GM23338 (cell line): ENCODE measurements around the gene OLFML2B. TPM values are rescaled to one million over a fixed set of nuclear protein-coding genes. Genes with fewer than 3 reads are reported as not detected.

Source experiments
- ATAC-seq: fragments of 200-7000 bp; cut with Tn5 transposase; 3 replicates; pipeline ENCODE4 v1.9.1; 2020
- DNase-seq: peaks from one replicate; pipeline ENCODE4 v3.0.0-alpha.2; 2015; ENCODE audit warnings: low spot score
- H2AFZ ChIP-seq: fragments of 200-600 bp; sonication (generic); 2 replicates; pipeline ENCODE4 v1.8.0; 2016; ENCODE audit warnings: antibody characterized with exemption, mild to moderate bottlenecking, moderate library complexity
- H3F3A ChIP-seq: fragments of 200-600 bp; sonication (generic); replicated peaks from 2 replicates; pipeline ENCODE4 v1.8.0; 2017; ENCODE audit warnings: antibody characterized with exemption, mixed run types, low read depth
- H3K27ac ChIP-seq: fragments of 200-600 bp; sonication (generic); 2 replicates; pipeline ENCODE4 v1.6.1; 2016; ENCODE audit warnings: low read depth
- H3K27me3 ChIP-seq: fragments of 200-600 bp; sonication (generic); 2 replicates; pipeline ENCODE4 v1.8.0; 2016; ENCODE audit warnings: mild to moderate bottlenecking, mixed run types, moderate library complexity; ENCODE audit not compliant: insufficient read depth
- H3K36me3 ChIP-seq: fragments of 200-600 bp; sonication (generic); 2 replicates; pipeline ENCODE4 v1.8.0; 2016; ENCODE audit warnings: mild to moderate bottlenecking; ENCODE audit not compliant: insufficient read depth
- H3K4me1 ChIP-seq: fragments of 200-600 bp; sonication (generic); 2 replicates; pipeline ENCODE4 v1.8.0; 2016; ENCODE audit warnings: mild to moderate bottlenecking, moderate library complexity; ENCODE audit not compliant: insufficient read depth
- H3K4me2 ChIP-seq: fragments of 200-600 bp; sonication (generic); 2 replicates; pipeline ENCODE4 v1.7.1; 2017; ENCODE audit warnings: mixed run types
- H3K4me3 ChIP-seq: fragments of 200-600 bp; sonication (generic); 2 replicates; pipeline ENCODE4 v1.6.1; 2016; ENCODE audit warnings: mixed run types
- H3K79me2 ChIP-seq: fragments of 200-600 bp; sonication (generic); replicated peaks from 2 replicates; pipeline ENCODE4 v1.8.0; 2017; ENCODE audit warnings: mild to moderate bottlenecking; ENCODE audit not compliant: insufficient read depth
- H3K9me2 ChIP-seq: fragments of 200-600 bp; sonication (generic); 2 replicates; pipeline ENCODE4 v1.8.0; 2017; ENCODE audit not compliant: insufficient read depth
- H4K20me1 ChIP-seq: fragments of 200-600 bp; sonication (generic); replicated peaks from 2 replicates; pipeline ENCODE4 v1.8.0; 2017; ENCODE audit warnings: mild to moderate bottlenecking; ENCODE audit not compliant: insufficient read depth
- H3K27ac Mint-ChIP-seq: 2 replicates; pipeline ENCODE4 v1.8.0; 2020; ENCODE audit warnings: inconsistent platforms, mild to moderate bottlenecking, moderate library complexity, mixed read lengths
- H3K27me3 Mint-ChIP-seq: 3 replicates; pipeline ENCODE4 v1.8.0; 2022; ENCODE audit warnings: low read depth, mild to moderate bottlenecking, moderate library complexity, mixed read lengths, inconsistent platforms; ENCODE audit not compliant: insufficient read depth, poor library complexity
- H3K36me3 Mint-ChIP-seq: 3 replicates; pipeline ENCODE4 v1.8.0; 2021; ENCODE audit warnings: low read depth, mild to moderate bottlenecking, inconsistent platforms, moderate library complexity, mixed read lengths
- H3K4me1 Mint-ChIP-seq: 3 replicates; pipeline ENCODE4 v1.8.0; 2020; ENCODE audit warnings: mild to moderate bottlenecking, inconsistent platforms, mixed read lengths
- H3K4me3 Mint-ChIP-seq: 3 replicates; pipeline ENCODE4 v1.8.0; 2021; ENCODE audit warnings: moderate library complexity, mild to moderate bottlenecking, inconsistent platforms, mixed read lengths
- H3K9me3 Mint-ChIP-seq: 3 replicates; pipeline ENCODE4 v1.8.0; 2020; ENCODE audit warnings: moderate library complexity, mild to moderate bottlenecking, inconsistent platforms, mixed read lengths
- CREB1 ChIP-seq: fragments of 250-450 bp; sonication (Bioruptor Pico); IDR thresholded peaks from 2 replicates; pipeline ENCODE4 v1.5.0; 2020; ENCODE audit warnings: low read depth, mild to moderate bottlenecking, moderate library complexity
- CTCF ChIP-seq, 2 experiments: fragments of 200-600 bp in 1 of 2; sonication (generic) in 1 of 2; conservative IDR thresholded peaks; 2 replicates each; pipeline versions ENCODE4 v1.5.1 to v1.6.1; 2016 to 2017; ENCODE audit warnings: antibody characterized with exemption in 2 of 2, low read depth in 2 of 2, mild to moderate bottlenecking in 2 of 2, moderate library complexity in 1 of 2
- ETS1 ChIP-seq: IDR thresholded peaks from 2 replicates; pipeline ENCODE4 v1.6.1; 2016; ENCODE audit warnings: antibody characterized with exemption
- EZH2 ChIP-seq: fragments of 200-600 bp; sonication (generic); IDR thresholded peaks from one replicate; pipeline ENCODE4 v1.8.0; 2017; ENCODE audit warnings: antibody characterized with exemption, mild to moderate bottlenecking, low read depth; ENCODE audit not compliant: unreplicated experiment
- EZH2phosphoT487 ChIP-seq: fragments of 200-600 bp; sonication (generic); IDR thresholded peaks from one replicate; pipeline ENCODE4 v1.8.1; 2018; ENCODE audit warnings: antibody characterized with exemption; ENCODE audit not compliant: unreplicated experiment
- JUNB ChIP-seq: IDR thresholded peaks from one replicate; pipeline ENCODE4 v1.6.1; 2016; ENCODE audit warnings: antibody characterized with exemption; ENCODE audit not compliant: unreplicated experiment
- NANOG ChIP-seq: IDR thresholded peaks from 2 replicates; pipeline ENCODE4 v1.6.1; 2016; ENCODE audit warnings: antibody characterized with exemption, borderline replicate concordance
- REST ChIP-seq: IDR thresholded peaks from one replicate; pipeline ENCODE4 v1.6.1; 2018; ENCODE audit warnings: antibody characterized with exemption; ENCODE audit not compliant: unreplicated experiment
- ZNF114 ChIP-seq: fragments of 250-450 bp; sonication (Bioruptor Pico); IDR thresholded peaks from 2 replicates; pipeline ENCODE4 v1.5.0; 2020; ENCODE audit warnings: mild to moderate bottlenecking, moderate library complexity
- ZNF331 ChIP-seq: fragments of 250-450 bp; sonication (Bioruptor Pico); IDR thresholded peaks from 2 replicates; pipeline ENCODE4 v1.5.0; 2020; ENCODE audit warnings: low read depth, mild to moderate bottlenecking, moderate library complexity
- polyA plus RNA-seq: library from polyadenylated mRNA; unstranded; fragments of >200 nt; fragmentation: Nextera tagmentation; extraction: Ambion mirVana; gene quantifications from 2 replicates; pipeline ENCODE4 v1.2.1, GENCODE V29; 2016
- total RNA-seq: library from RNA; depleted of rRNA; stranded (reverse); fragments of >200 nt; shearing (Covaris generic); gene quantifications from 2 replicates; pipeline ENCODE4 v1.2.3, GENCODE V29; 2014
- TF ChIP-seq, protein P1 (sequence below): fragments of 250-450 bp; sonication (Bioruptor Pico); IDR thresholded peaks from 2 replicates; pipeline ENCODE4 v1.5.0; 2020; ENCODE audit warnings: mild to moderate bottlenecking, moderate library complexity

The OLFML2B gene
- total and polyA plus RNA-seq, 2 experiments from 2014 or later = 2.9 to 4.3 TPM

GRCh38 chr1:162011337-162012012 lies 12.2 kb downstream of the OLFML2B start:
- H3K4me1 Mint-ChIP-seq = peaks cover 39% of the 10 kb centered on the region
- Histone ChIP-seq H3K4me2 (no peak overlapping the region), H4K20me1 (no peaks in the 10 kb centered on the region), H3K4me1 (peaks cover 15% of the 10 kb centered on the region; the same call in 1 of the 2 replicates), H3K27me3 (no peaks in the 10 kb centered on the region), H3K79me2 (no peaks in the 10 kb centered on the region), H3K9me2 (no peaks in the 10 kb centered on the region), H3K27ac (no peak overlapping the region), H3K4me3 (no peak overlapping the region), H3F3A (no peaks in the 10 kb centered on the region), H3K36me3 (no peaks in the 10 kb centered on the region), H2AFZ (no peak overlapping the region)
- no peak for DNase-seq
- H3K27ac Mint-ChIP-seq = no peak overlapping the region
- H3K36me3 Mint-ChIP-seq = peaks cover 13% of the 10 kb centered on the region; the same call in 1 of the 3 replicates
- TF ChIP-seq REST (no peak), ZNF114 (CRISPR knock-in tag) (no peak), ETS1 (no peak), EZH2phosphoT487 (no peak), NANOG (no peak), CTCF (conservative IDR thresholded peaks at IDR 0.05; ENCODE audit: low read depth in 2 of 2) (no peak), CREB1 (no peak), ZNF331 (CRISPR knock-in tag) (no peak), JUNB (no peak), EZH2 (no peak)
- TF ChIP-seq, protein P1, sequence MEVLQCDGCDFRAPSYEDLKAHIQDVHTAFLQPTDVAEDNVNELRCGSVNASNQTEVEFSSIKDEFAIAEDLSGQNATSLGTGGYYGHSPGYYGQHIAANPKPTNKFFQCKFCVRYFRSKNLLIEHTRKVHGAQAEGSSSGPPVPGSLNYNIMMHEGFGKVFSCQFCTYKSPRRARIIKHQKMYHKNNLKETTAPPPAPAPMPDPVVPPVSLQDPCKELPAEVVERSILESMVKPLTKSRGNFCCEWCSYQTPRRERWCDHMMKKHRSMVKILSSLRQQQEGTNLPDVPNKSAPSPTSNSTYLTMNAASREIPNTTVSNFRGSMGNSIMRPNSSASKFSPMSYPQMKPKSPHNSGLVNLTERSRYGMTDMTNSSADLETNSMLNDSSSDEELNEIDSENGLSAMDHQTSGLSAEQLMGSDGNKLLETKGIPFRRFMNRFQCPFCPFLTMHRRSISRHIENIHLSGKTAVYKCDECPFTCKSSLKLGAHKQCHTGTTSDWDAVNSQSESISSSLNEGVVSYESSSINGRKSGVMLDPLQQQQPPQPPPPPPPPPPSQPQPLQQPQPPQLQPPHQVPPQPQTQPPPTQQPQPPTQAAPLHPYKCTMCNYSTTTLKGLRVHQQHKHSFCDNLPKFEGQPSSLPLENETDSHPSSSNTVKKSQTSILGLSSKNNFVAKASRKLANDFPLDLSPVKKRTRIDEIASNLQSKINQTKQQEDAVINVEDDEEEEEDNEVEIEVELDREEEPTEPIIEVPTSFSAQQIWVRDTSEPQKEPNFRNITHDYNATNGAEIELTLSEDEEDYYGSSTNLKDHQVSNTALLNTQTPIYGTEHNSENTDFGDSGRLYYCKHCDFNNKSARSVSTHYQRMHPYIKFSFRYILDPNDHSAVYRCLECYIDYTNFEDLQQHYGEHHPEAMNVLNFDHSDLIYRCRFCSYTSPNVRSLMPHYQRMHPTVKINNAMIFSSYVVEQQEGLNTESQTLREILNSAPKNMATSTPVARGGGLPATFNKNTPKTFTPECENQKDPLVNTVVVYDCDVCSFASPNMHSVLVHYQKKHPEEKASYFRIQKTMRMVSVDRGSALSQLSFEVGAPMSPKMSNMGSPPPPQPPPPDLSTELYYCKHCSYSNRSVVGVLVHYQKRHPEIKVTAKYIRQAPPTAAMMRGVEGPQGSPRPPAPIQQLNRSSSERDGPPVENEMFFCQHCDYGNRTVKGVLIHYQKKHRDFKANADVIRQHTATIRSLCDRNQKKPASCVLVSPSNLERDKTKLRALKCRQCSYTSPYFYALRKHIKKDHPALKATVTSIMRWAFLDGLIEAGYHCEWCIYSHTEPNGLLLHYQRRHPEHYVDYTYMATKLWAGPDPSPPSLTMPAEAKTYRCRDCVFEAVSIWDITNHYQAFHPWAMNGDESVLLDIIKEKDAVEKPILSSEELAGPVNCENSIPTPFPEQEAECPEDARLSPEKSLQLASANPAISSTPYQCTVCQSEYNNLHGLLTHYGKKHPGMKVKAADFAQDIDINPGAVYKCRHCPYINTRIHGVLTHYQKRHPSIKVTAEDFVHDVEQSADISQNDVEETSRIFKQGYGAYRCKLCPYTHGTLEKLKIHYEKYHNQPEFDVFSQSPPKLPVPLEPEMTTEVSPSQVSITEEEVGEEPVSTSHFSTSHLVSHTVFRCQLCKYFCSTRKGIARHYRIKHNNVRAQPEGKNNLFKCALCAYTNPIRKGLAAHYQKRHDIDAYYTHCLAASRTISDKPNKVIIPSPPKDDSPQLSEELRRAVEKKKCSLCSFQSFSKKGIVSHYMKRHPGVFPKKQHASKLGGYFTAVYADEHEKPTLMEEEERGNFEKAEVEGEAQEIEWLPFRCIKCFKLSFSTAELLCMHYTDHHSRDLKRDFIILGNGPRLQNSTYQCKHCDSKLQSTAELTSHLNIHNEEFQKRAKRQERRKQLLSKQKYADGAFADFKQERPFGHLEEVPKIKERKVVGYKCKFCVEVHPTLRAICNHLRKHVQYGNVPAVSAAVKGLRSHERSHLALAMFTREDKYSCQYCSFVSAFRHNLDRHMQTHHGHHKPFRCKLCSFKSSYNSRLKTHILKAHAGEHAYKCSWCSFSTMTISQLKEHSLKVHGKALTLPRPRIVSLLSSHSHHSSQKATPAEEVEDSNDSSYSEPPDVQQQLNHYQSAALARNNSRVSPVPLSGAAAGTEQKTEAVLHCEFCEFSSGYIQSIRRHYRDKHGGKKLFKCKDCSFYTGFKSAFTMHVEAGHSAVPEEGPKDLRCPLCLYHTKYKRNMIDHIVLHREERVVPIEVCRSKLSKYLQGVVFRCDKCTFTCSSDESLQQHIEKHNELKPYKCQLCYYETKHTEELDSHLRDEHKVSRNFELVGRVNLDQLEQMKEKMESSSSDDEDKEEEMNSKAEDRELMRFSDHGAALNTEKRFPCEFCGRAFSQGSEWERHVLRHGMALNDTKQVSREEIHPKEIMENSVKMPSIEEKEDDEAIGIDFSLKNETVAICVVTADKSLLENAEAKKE (CRISPR knock-in tag) = no peak
- no peak overlapping the region for H3K4me3 Mint-ChIP-seq
- H3K9me3 Mint-ChIP-seq = peaks cover 3% of the 10 kb centered on the region; the same call in 2 of the 3 replicates
- peaks cover 1% of the 10 kb centered on the region for H3K27me3 Mint-ChIP-seq
- no peak for ATAC-seq
